SU-DHL-6 (cell line): Measurements from ENCODE around the gene CFAP58.

Experiments
- CTCF ChIP-seq: fragments of 200-600 bp; sonication (generic); IDR thresholded peaks from one replicate; pipeline ENCODE4 v1.5.1; 2017; ENCODE audit warnings: antibody characterized with exemption, mild to moderate bottlenecking, low read length, moderate library complexity; ENCODE audit not compliant: insufficient read depth, poor library complexity, severe bottlenecking
- EZH2phosphoT487 ChIP-seq: fragments of 200-600 bp; sonication (generic), shearing (Covaris generic); conservative IDR thresholded peaks from 2 replicates; pipeline ENCODE4 v1.6.1; 2018; ENCODE audit warnings: mild to moderate bottlenecking, antibody characterized with exemption, low read length, moderate library complexity, mixed read lengths

- TF ChIP-seq CTCF (no peak), EZH2phosphoT487 (no peak)
These were observed 74.4 kb downstream of the CFAP58 start for GRCh38 chr10:104427989-104428388.
